ENCODE measurements around the gene MINDY1.

The MINDY1 gene

GRCh38 chr1:151043163-151043562, 36.5 kb upstream of the MINDY1 start:
- no peak for DNase-seq (ENCODE audit: low read depth, low spot score)
- CTCF ChIA-PET: interaction anchor here (0.7 to 1.3 kb wide), 2 partner anchors 18 to 36 kb away, joined by 3 read pairs; partner anchors contain the start of gene MINDY1
- no peak for TF ChIP-seq CTCF (IDR thresholded peaks at IDR 0.05; ENCODE audit: insufficient read depth, low read length, missing control alignments)
- H3K4me3 ChIP-seq (ENCODE audit: low read depth, low read length): no peak overlapping the region
- POLR2A ChIA-PET: interaction anchor here (0.6 kb wide), 1 partner anchor 482 kb away, joined by 3 read pairs; no protein-coding TSS in a partner anchor

DNA sequence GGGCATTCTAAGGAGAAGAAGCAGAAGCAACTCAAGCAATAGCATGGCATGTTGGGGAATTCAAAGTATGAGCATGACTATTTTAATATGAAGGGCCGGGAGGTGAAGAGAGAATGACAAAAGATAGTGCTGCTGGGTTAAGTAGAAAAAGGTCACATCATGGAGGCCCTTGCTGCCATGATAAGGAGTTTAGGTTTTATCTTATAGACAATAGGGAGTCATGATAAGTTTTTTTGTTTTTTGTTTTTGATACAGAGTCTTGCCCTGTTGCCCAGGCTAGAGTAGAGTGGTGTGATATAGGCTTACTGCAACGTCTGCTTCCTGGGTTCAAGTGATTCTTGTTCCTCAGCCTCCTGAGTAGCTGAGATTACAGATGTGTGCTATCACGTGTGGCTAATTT, 32.8 kb upstream of the MINDY1 start:
- POLR2A ChIA-PET: no interaction called here
- CTCF ChIA-PET: interaction anchor here (1.2 kb wide), 1 partner anchor 15 kb away, joined by 4 read pairs; no protein-coding TSS in a partner anchor
- no peak for DNase-seq (ENCODE audit: low read depth, low spot score)
- no peak for TF ChIP-seq CTCF (IDR thresholded peaks at IDR 0.05; ENCODE audit: insufficient read depth, low read length, missing control alignments)
- no peak overlapping the region for H3K4me3 ChIP-seq (ENCODE audit: low read depth, low read length)

- TF ChIP-seq CTCF (IDR thresholded peaks at IDR 0.05; ENCODE audit: insufficient read depth, low read length, missing control alignments): no peak
- POLR2A ChIA-PET: no interaction called here
- CTCF ChIA-PET: interaction anchor here (2.4 kb wide), 1 partner anchor 13 kb away, joined by 14 read pairs; no protein-coding TSS in a partner anchor
- no peak overlapping the region for H3K4me3 ChIP-seq (ENCODE audit: low read depth, low read length)
- no peak for DNase-seq (ENCODE audit: low read depth, low spot score)
These were observed 30.3 kb upstream of the MINDY1 start for GRCh38 chr1:151037032-151037431.

- ChIA-PET CTCF (interaction anchor here (0.8 to 2.4 kb wide), 2 partner anchors 12 kb away, joined by 3 to 14 read pairs; no protein-coding TSS in a partner anchor), POLR2A (no interaction called here)
- no peak within 1 kb of the TSS for H3K4me3 ChIP-seq (ENCODE audit: low read depth, low read length)
These were observed 29.7 kb upstream of the MINDY1 start, which contains the start of gene BNIPL for GRCh38 chr1:151036356-151036755. Gene BNIPL (plus strand): TSS chr1:151036586. CDS start chr1:151036726, 140 bp downstream.

DNA sequence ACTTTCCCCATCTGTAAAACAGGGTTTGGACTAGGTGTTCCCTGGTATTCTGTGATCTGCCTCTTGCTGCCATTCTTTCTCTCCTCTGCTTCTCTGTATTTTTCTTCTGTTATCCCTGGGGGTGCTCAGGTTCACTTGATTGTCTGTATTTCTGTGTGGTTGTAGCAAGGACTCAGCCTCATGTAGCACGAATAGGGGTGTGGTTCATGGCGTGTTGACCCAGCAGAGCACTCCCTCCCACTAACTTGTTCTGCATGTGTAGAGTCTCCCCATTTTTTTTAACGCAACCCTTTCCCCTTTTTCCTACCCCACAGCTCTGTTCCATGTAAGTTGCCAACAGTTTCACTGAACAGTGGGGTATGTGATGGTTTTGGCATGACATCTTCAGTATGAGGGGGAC, 28.5 kb upstream of the MINDY1 start:
- H3K4me3 ChIP-seq (ENCODE audit: low read depth, low read length): no peak overlapping the region
- POLR2A ChIA-PET: no interaction called here
- CTCF ChIA-PET: interaction anchor here (1.3 to 2.5 kb wide), 2 partner anchors 10 to 13 kb away, joined by 6 to 15 read pairs; partner anchors contain the start of gene C1orf56
- no peak for DNase-seq (ENCODE audit: low read depth, low spot score)
- no peak for TF ChIP-seq CTCF (IDR thresholded peaks at IDR 0.05; ENCODE audit: insufficient read depth, low read length, missing control alignments)

More at GRCh38 chr1:151036356-151036755, 29.7 kb upstream of the MINDY1 start, which contains the start of gene BNIPL:
- DNase-seq (ENCODE audit: low read depth, low spot score): no peak
- no peak for TF ChIP-seq CTCF (IDR thresholded peaks at IDR 0.05; ENCODE audit: insufficient read depth, low read length, missing control alignments)

DNA sequence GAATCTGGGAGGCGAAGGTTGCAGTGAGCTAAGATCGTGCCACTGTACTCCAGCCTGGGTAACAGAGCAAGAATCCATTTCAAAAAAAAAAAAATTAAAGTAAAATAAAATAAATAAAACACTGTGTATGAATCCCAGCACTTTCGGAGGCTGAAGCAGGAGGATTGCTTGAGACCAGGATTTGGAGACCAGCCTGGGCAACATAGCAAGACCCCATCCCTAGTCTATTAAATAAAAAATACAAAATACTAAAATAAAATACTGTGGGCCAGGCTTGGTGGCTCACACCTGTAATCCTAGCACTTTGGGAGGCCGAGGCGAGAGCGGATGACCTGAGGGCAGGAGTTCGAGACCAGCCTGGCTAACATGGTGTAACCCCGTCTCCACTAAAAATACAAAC, 25.5 kb upstream of the MINDY1 start:
- POLR2A ChIA-PET: no interaction called here
- CTCF ChIA-PET: interaction anchor here (0.7 to 0.9 kb wide), 3 partner anchors 9 to 40 kb away, joined by 3 read pairs; partner anchors contain the start of gene C1orf56
- TF ChIP-seq CTCF (IDR thresholded peaks at IDR 0.05; ENCODE audit: insufficient read depth, low read length, missing control alignments): no peak
- H3K4me3 ChIP-seq (ENCODE audit: low read depth, low read length): no peak overlapping the region
- no peak for DNase-seq (ENCODE audit: low read depth, low spot score)

Measured in AG04449 (cell line).